Ovary (tissue), 3 donors: ENCODE measurements around the gene ANGPTL8.

Experiments used
- POLR2A ChIP-seq: fragments of 450-650 bp; IDR thresholded peaks from one replicate; pipeline ENCODE4 v1.6.1; 2017; ENCODE audit warnings: antibody characterized with exemption, mild to moderate bottlenecking, moderate library complexity
- TF ChIP-seq, protein P1 (sequence below), 3 donors: fragments of 450-650 bp in 2 of 3; fragments of 200-600 bp in 1 of 3; IDR thresholded peaks; one replicate each; pipeline versions ENCODE4 v1.5.1 to v1.8.0; 2016 to 2022; ENCODE audit warnings: antibody characterized with exemption in 3 of 3, mild to moderate bottlenecking in 1 of 3
- donor health status: DM: no; HTN: no; CAD: no.

DNA sequence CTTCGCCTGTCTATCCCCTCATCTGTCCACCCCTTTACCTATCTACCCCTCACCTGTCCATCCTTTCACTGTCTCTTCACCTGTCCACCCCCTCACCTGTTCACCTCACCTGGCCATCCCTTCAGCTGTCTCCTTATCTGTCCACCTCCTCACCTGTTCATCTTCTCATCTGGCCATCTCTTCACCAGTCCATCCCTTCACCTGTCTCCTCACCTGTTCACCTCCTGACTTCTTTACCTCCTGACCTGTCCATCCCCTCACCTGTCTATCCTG lies 28.8 kb upstream of the ANGPTL8 start:
- TF ChIP-seq, protein P1, sequence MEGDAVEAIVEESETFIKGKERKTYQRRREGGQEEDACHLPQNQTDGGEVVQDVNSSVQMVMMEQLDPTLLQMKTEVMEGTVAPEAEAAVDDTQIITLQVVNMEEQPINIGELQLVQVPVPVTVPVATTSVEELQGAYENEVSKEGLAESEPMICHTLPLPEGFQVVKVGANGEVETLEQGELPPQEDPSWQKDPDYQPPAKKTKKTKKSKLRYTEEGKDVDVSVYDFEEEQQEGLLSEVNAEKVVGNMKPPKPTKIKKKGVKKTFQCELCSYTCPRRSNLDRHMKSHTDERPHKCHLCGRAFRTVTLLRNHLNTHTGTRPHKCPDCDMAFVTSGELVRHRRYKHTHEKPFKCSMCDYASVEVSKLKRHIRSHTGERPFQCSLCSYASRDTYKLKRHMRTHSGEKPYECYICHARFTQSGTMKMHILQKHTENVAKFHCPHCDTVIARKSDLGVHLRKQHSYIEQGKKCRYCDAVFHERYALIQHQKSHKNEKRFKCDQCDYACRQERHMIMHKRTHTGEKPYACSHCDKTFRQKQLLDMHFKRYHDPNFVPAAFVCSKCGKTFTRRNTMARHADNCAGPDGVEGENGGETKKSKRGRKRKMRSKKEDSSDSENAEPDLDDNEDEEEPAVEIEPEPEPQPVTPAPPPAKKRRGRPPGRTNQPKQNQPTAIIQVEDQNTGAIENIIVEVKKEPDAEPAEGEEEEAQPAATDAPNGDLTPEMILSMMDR (IDR thresholded peaks at IDR 0.05) = no peak
- TF ChIP-seq POLR2A = no peak
